ENCODE data around the gene TGFBR3.

TGFBR3 gene

GRCh38 chr1:91771717-91772116 lies 114.2 kb downstream of the TGFBR3 start:
- no peak for TF ChIP-seq CTCF (IDR thresholded peaks at IDR 0.05; ENCODE audit: low read depth, low read length)
- TF ChIP-seq EZH2phosphoT487 (IDR thresholded peaks at IDR 0.05; ENCODE audit: low read depth), result no peak
- Histone ChIP-seq H3K36me3 (replicated peaks; ENCODE audit: low read depth, low read length) (no peaks in the 10 kb centered on the region), H2AFZ (ENCODE audit: low read depth, low read length) (no peak overlapping the region), H3K9ac (ENCODE audit: low read length) (no peak overlapping the region), H3K9me3 (ENCODE audit: insufficient read depth, low read length) (no peaks in the 10 kb centered on the region), H3K27me3 (ENCODE audit: low read depth, low read length) (no peaks in the 10 kb centered on the region), H3K27ac (ENCODE audit: low read length) (no peak overlapping the region), H4K20me1 (ENCODE audit: insufficient read depth, low read length) (no peaks in the 10 kb centered on the region), H3K4me3 (ENCODE audit: low read length) (no peak overlapping the region), H3K4me1 (ENCODE audit: low read length) (no peaks in the 10 kb centered on the region), H3K4me2 (ENCODE audit: low read length) (no peak overlapping the region), H3K79me2 (ENCODE audit: low read length) (no peaks in the 10 kb centered on the region)

GRCh38 chr1:91770667-91771268 lies 115.2 kb downstream of the TGFBR3 start:
- no peaks in the 10 kb centered on the region for H3K4me1 ChIP-seq (ENCODE audit: low read length)
- H3K9ac ChIP-seq (ENCODE audit: low read length), result no peak overlapping the region
- H3K4me3 ChIP-seq (ENCODE audit: low read length), result no peak overlapping the region
- no peaks in the 10 kb centered on the region for H3K79me2 ChIP-seq (ENCODE audit: low read length)
- no peak overlapping the region for H2AFZ ChIP-seq (ENCODE audit: low read depth, low read length)
- no peaks in the 10 kb centered on the region for H3K36me3 ChIP-seq (replicated peaks; ENCODE audit: low read depth, low read length)
- H3K27ac ChIP-seq (ENCODE audit: low read length), result no peak overlapping the region
- H3K27me3 ChIP-seq (ENCODE audit: low read depth, low read length), result no peaks in the 10 kb centered on the region
- H3K4me2 ChIP-seq (ENCODE audit: low read length), result no peak overlapping the region
- TF ChIP-seq EZH2phosphoT487 (IDR thresholded peaks at IDR 0.05; ENCODE audit: low read depth) (no peak), CTCF (IDR thresholded peaks at IDR 0.05; ENCODE audit: low read depth, low read length) (no peak)
- no peaks in the 10 kb centered on the region for H3K9me3 ChIP-seq (ENCODE audit: insufficient read depth, low read length)
- no peaks in the 10 kb centered on the region for H4K20me1 ChIP-seq (ENCODE audit: insufficient read depth, low read length)

- Histone ChIP-seq H3K9me3 (ENCODE audit: insufficient read depth, low read length) (no peaks in the 10 kb centered on the region), H3K36me3 (replicated peaks; ENCODE audit: low read depth, low read length) (no peaks in the 10 kb centered on the region), H3K9ac (ENCODE audit: low read length) (no peak overlapping the region), H3K27me3 (ENCODE audit: low read depth, low read length) (no peaks in the 10 kb centered on the region), H3K4me1 (ENCODE audit: low read length) (no peaks in the 10 kb centered on the region), H3K27ac (ENCODE audit: low read length) (no peak overlapping the region), H3K79me2 (ENCODE audit: low read length) (no peaks in the 10 kb centered on the region), H2AFZ (ENCODE audit: low read depth, low read length) (no peak overlapping the region), H4K20me1 (ENCODE audit: insufficient read depth, low read length) (no peaks in the 10 kb centered on the region), H3K4me2 (ENCODE audit: low read length) (no peak overlapping the region), H3K4me3 (ENCODE audit: low read length) (no peak overlapping the region)
- TF ChIP-seq EZH2phosphoT487 (IDR thresholded peaks at IDR 0.05; ENCODE audit: low read depth), result no peak
- no peak for TF ChIP-seq CTCF (IDR thresholded peaks at IDR 0.05; ENCODE audit: low read depth, low read length)
These were observed 116.2 kb downstream of the TGFBR3 start for GRCh38 chr1:91769742-91770141.

- H4K20me1 ChIP-seq (ENCODE audit: insufficient read depth, low read length), result no peaks in the 10 kb centered on the region
- H3K4me3 ChIP-seq (ENCODE audit: low read length), result no peak overlapping the region
- no peaks in the 10 kb centered on the region for H3K27me3 ChIP-seq (ENCODE audit: low read depth, low read length)
- H3K4me1 ChIP-seq (ENCODE audit: low read length), result no peaks in the 10 kb centered on the region
- H3K9me3 ChIP-seq (ENCODE audit: insufficient read depth, low read length), result no peaks in the 10 kb centered on the region
- H3K27ac ChIP-seq (ENCODE audit: low read length), result no peak overlapping the region
- no peaks in the 10 kb centered on the region for H3K79me2 ChIP-seq (ENCODE audit: low read length)
- H3K36me3 ChIP-seq (replicated peaks; ENCODE audit: low read depth, low read length), result no peaks in the 10 kb centered on the region
- no peak overlapping the region for H3K9ac ChIP-seq (ENCODE audit: low read length)
- no peak overlapping the region for H3K4me2 ChIP-seq (ENCODE audit: low read length)
- no peak for TF ChIP-seq CTCF (IDR thresholded peaks at IDR 0.05; ENCODE audit: low read depth, low read length)
- no peak for TF ChIP-seq EZH2phosphoT487 (IDR thresholded peaks at IDR 0.05; ENCODE audit: low read depth)
- H2AFZ ChIP-seq (ENCODE audit: low read depth, low read length), result no peak overlapping the region
These were observed 116.9 kb downstream of the TGFBR3 start for GRCh38 chr1:91768786-91769725.

All from OCI-LY3 (cell line).